ENCODE data around the gene FOXE3. TPM values are rescaled to one million over a fixed set of nuclear protein-coding genes. Genes with fewer than 3 reads are reported as not detected.

Gene FOXE3
- total RNA-seq, 1 donor from 2014 or later: not detected

DNA sequence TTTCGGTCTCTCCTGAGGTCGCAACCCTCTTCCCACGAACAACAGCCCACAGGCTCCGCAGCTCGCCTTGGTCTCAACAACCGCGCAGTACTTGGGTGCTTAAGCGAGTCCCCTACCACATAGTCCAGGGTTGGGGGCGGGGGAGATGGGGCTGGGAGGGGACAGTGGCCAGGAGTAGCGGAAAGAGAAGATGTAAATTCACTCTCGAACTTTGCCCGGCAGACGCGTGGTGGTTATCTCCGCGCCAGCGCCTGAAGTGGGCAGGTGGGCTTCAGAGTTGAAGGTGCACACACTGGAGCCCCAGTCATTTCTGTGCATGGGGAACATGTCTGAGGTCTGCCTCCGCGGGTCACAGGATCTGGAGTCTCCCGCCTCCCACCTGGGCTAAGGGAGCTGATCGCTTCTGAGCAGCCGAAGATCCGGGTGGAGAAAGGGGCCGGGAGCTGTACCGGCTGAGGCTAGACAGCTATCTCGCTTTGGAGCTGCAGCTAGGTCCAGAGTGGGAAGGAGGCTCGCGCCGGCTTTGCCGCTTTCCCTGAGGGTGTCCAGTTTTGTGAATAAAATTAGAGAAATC lies 17.5 kb downstream of the FOXE3 start:
- DNase-seq (ENCODE audit: low spot score): no peak
- no peak for ATAC-seq

DNA sequence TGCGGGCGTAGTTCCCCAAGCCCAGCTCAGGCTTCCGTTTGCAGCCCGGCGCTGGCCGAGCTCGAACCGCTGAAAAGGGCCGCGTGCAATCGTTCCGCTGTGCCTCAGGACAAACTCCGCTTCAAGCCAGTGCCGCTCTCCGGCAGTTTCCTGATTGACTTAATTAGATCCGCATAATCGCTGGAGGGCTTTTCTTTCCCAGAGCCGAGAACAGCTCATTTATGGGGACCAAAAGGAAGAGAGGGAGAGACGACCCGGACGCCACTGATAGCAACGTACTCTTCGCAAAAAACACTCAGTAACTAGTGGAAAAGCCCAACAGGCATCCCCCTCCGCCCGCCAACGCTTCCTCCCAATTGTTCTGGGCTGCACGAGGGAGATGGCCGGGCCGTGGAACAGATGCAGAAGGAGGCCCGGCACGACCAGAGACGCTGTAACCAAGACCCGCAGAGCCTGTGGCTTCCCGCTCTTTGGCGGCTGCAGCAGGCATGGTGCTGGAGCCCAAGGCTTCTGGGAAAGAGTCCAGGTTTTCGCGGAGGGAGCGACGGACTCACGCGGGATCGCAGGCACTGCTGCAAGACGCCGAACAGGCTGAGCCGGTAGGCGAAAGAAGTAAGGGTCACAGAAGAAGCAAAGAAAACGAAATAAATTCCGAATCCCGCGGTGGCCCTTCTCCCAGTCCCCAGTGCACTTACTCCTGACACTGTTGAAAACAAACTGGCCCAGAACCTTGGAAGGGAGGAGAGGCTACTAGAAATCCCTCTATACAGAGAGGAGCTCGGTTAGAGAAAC lies 18.2 kb downstream of the FOXE3 start:
- ATAC-seq (no peak), DNase-seq (ENCODE audit: low spot score) (no peak)

DNA sequence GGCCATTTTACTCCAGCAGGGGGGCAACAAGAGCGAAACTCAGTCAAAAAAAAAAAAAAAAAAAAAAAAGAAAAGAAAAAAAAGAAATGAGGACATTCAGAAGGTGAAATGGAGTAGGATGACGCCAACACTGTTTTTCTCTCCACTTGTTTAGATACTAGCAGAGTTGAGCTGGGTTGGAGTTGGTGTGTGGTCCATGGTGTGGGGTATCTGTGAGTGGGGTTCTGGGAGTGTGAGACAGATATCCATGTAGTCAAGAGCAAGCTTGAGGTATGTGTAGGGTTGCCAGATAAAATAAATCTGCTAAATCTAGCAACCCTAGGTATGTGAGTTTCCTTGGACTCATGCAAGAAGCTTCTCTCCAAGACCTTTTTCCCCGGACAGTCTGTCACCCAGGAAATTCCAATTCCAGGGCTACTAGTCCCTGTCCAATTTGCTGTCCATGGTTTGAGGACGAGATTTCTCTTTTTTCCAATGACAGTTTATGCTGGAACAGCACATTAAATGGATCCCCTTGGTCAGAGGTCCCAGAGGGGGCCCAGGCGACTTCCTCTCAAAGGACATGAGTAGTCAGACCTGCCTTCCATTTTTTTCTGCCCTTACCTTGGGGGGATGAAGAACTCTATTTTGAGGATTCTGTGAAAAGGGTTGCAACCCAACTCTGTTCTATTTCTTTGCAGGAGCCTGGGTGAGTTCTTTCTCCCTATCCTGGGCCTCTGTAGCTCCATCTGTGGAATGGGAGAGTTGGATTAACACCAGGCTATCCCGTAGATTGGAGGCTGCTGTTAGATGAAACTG lies 19.6 kb downstream of the FOXE3 start:
- ATAC-seq (no peak), DNase-seq (ENCODE audit: low spot score) (no peak)

DNA sequence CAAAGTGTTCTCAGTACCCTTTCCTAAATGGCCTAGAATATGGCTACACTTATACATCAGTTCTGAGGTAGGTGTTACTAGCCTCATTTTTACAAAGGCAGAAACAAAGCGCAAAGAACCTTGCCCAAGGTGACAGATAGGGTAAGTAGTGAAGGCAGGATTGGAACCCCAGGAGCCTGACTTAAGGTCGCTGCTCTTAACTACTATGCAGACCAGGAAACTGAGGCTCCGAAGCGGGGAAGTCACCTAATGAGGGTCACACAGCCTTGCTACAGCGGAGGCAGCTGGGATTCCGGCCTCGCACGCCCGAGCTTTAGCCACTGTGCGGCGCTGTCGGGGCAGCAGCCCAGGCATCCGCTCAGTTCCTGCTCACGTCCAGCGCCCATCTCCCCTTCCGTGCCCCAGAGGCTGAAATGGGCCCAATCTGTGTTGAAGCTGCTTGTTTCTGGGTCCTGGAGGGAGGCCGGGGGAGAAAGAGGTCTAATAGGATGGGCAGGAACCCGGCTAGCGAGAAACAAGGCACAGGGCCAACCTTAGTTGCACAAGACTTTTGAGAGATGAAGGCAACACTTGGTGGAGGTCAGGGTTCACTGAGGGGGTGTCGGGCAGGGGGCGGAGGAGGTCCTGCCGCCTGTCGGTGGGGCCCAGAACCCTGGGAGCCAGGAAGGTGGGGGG lies 20.4 kb downstream of the FOXE3 start:
- ATAC-seq: peak; percentile 55
- DNase-seq (ENCODE audit: low spot score): peak; percentile 80

DNA sequence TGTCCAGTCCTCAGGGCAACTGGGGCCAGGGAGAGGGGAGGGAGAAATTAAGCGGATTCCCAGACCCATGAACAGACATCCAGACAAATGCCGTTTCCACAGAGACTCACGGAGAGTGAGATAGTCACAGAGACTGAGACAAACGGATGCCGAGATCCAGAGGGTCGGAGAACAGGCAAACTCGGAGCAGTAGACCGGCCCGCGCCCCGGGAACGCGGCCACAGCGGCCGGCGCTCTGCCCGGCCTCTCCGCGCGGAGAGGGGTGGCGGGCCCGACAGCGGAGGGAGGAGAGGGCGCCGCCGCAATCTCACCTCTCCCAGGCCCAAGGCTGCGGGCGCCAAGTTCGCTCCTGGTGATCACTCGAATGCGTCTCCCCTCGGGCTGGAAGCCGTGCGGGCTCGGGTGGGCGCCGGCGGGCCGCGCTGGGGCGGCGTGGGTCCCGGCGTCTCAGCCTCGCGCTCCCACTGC lies 20.9 kb downstream of the FOXE3 start:
- ATAC-seq (peak; percentile 34), DNase-seq (ENCODE audit: low spot score) (no peak)

DNA sequence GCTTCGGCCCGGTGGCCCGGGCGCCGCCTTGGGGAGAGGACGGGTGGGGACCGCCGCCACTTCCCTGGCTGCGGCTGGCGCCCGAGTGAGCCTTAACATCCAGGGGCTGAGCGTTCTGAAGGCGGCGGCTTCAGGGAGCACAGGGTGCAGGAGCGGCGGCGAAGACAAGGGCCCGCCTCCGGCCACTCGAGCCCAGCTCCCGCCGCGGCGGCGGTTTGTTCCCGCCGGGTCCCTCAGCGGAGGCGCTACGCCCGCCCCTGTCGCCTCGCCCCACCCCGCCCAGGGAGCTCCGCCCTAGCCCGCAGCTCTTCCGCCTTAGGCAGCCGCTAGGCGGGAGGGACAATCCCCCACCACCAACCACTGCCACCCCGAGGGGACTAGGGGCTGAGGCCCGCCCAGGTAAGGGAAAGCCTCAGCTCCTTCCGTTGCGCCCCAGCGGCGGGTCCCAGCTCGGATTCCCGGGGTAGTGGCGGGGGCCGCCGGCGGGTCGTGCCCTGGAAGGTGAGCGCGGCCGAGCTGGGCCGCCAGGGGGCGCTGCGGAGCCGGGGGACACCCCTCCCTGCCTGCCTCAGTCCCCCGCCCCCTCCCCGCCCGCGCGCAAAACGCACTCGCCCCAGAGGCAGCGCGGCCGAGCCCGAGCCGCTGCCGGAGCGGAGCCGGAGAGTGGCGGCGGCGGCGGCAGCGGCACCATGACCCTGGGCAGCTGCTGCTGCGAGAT lies 21.5 kb downstream of the FOXE3 start, which contains the start of gene FOXD2:
Gene FOXD2 (plus strand): TSS at position 598 of the 718 bp plus-strand sequence. CDS start 92 bp downstream, at position 690.
- peak; percentile 89 for ATAC-seq
- peak; percentile 91 for DNase-seq (ENCODE audit: low spot score)

DNA sequence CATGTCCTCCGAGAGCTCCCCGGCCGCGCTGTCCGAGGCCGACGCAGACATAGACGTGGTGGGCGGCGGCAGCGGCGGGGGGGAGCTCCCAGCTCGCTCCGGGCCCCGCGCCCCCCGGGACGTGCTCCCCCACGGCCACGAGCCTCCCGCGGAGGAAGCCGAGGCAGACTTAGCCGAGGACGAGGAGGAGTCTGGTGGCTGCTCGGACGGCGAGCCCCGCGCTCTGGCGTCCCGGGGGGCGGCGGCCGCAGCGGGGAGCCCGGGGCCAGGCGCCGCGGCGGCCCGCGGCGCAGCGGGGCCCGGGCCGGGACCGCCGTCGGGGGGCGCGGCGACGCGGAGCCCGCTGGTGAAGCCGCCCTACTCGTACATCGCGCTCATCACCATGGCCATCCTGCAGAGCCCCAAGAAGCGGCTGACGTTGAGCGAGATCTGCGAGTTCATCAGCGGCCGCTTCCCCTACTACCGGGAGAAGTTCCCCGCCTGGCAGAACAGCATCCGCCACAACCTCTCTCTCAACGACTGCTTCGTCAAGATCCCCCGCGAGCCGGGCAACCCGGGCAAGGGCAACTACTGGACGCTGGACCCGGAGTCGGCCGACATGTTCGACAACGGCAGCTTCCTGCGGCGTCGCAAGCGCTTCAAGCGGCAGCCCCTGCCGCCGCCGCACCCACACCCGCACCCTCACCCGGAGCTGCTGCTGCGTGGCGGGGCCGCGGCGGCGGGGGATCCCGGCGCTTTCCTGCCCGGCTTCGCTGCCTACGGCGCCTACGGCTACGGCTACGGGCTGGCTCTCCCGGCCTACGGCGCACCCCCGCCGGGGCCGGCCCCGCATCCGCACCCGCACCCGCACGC lies 22.3 kb downstream of the FOXE3 start:
- DNase-seq (ENCODE audit: low spot score) (no peak), ATAC-seq (no peak)

DNA sequence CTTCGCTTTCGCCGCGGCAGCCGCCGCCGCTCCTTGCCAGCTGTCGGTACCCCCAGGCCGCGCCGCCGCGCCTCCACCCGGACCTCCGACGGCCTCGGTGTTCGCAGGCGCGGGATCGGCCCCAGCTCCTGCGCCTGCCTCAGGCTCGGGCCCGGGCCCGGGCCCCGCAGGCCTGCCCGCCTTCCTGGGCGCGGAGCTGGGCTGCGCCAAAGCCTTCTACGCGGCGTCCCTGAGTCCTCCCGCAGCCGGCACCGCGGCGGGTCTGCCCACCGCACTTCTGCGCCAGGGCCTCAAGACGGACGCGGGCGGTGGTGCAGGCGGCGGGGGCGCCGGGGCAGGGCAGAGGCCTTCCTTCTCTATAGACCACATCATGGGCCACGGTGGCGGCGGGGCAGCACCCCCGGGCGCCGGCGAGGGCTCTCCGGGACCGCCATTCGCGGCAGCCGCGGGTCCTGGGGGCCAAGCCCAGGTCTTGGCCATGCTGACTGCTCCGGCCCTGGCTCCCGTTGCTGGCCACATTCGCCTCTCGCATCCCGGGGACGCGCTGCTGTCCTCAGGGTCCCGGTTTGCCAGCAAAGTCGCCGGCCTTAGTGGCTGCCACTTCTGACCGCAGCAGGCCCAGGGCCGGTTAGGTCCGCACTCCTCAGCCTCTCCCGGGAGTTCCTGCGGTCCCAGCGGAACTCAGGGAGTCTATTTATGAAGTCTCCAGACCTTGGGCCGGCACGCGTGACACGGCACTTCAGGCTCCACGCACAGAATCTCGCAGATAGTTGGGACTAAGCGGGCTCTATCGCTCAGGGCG lies 23.1 kb downstream of the FOXE3 start:
- ATAC-seq (no peak), DNase-seq (ENCODE audit: low spot score) (no peak)

DNA sequence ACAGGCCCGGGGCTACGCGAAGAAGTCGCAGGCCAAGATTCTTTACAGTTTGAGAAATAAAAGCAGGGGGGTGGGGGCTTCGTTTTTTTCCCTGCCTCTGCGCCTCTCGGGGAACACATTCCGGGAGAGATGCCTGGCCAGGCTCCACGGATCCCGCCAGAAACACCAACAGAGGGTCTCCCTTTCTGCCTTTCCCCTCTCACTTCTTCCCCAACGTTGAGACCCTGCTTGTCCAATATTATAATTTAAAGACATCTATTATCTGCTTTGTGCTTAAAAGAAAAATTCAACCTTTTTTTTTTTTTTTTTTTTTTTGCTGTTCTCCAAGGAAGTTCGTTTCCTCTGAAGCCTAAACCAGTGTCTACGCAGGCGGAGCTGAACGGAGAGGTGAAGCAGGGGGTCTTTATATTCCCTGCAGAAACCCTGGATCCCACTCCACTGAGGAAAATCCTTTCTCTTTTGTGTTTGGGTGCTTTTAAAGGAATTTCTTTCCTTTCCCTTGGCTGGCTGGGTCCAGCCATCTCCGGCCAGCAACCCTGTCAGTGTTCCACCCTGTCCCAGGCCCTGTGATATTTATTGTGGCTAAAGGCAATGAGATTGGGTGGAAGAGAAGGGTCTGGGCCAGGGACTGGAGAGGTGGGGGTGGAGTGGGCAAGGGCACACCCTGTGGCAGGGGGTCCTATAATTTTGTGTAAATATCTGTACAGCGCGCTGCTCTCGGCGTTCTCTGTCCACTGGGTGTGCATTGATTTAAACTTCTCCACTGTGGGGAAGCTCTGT lies 23.9 kb downstream of the FOXE3 start:
- no peak for ATAC-seq

DNA sequence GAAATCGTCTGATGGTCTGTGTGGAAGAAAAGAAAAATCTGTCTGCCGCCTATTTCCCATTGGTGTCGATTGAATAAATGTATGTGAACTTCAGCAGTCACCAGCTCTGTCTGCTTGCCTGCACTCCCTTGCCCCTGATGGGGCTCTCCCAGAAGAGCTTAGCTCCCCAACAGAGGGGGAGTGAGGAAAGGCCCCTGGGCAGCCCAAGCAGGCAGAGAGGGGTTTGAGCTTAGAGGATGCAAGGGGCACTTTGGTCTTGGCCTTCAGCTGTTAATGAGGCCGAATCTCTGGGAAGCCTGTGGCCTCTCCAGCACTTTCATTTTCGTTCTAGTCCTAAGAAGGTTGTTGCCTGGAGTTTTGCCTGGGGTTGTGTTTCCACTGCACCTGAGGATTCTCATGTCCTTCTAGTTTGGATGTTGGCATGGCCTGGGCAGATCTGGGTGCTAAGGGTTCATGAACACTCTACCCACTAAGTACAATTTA lies 24.6 kb downstream of the FOXE3 start:
- ATAC-seq: no peak

More for the DNA sequence above, 23.9 kb downstream of the FOXE3 start:
- no peak for DNase-seq (ENCODE audit: low spot score)

DNA sequence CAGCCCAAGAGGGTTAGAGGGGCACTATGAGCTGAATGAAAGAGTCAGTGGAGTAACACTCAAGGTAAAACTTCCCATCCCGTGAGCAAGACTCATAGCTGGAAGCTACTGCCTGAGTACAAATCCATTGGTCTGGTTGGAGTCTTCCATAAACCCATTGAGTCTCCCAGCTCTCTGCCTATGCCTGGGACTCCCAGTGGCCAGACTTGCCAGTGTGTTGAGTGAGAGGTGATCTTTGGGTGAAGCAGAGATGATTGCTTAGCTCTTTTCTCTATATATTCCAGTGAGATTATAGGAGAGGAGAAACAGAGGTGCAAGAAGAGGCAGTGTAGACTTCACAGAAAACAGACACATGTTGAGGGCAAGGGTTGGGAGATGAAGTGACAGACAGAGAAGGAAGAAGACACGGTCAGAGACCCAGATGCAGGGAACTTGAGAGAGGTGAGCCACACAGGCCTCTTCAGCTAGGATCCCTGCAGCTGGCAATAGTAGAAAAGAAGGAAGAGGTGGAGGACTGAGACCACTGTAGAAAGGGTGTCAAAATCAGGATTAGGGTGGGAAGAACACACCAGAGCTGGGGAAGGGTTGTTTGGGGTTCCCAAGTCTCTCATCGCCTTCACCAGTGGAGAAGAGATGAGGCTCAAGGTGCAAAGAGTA lies 25.5 kb downstream of the FOXE3 start:
- ATAC-seq: no peak
- no peak for DNase-seq (ENCODE audit: low spot score)

More for the DNA sequence above, 24.6 kb downstream of the FOXE3 start:
- DNase-seq (ENCODE audit: low spot score): no peak

DNA sequence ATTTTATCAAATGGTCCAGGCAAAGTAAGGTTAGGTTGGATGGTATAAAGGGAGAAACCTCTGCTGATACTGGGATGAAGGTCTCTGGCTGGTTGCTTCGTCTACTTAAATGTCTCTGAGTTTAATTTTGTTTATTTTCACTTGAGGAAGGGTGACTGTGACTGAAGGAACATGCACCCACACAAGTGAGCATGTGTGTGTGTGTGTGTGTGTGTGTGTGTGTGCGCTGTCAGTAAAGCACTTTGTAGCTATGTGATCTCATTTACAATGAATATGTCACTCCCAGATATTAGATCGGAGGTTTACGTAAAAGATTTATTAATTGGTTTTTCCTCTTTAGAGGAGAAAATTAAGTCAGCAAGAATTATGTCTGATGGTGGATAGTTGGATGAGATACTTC lies 26.1 kb downstream of the FOXE3 start:
- ATAC-seq: no peak
- DNase-seq (ENCODE audit: low spot score): no peak

DNA sequence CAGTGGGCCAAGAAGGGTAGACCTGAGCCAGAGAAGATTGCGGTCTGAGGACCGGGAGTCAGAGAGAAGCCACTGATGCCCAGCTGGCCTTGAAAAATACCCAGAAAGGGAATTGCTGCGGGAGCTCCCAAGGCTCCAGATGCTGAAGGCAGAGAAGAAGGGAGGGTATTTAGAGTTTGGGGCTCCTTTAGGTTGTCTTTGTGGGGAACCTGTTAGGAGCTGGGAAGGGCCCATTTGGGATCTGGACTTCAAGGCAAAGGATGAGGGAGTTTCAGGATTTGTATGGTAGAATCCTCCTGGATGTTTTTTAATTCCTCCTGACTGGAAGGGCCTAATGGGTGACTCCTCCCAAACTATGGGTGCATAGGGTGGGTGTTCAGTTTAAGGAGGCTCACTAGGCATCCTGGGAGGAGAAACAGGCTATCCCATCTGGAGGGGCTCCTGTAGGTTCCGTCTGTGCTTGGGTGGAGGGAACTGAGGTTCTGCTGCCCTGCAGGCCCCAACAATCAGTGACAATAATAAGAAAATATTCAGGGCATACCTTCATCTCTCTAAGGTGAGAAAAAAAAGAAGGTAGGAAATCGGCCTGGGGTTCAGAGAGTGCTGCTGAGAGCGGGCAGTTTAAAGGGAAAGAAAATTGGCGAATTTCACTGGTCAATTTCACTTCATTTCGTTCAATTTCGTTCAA lies 26.9 kb downstream of the FOXE3 start:
- ATAC-seq: no peak
- DNase-seq (ENCODE audit: low spot score): no peak

DNA sequence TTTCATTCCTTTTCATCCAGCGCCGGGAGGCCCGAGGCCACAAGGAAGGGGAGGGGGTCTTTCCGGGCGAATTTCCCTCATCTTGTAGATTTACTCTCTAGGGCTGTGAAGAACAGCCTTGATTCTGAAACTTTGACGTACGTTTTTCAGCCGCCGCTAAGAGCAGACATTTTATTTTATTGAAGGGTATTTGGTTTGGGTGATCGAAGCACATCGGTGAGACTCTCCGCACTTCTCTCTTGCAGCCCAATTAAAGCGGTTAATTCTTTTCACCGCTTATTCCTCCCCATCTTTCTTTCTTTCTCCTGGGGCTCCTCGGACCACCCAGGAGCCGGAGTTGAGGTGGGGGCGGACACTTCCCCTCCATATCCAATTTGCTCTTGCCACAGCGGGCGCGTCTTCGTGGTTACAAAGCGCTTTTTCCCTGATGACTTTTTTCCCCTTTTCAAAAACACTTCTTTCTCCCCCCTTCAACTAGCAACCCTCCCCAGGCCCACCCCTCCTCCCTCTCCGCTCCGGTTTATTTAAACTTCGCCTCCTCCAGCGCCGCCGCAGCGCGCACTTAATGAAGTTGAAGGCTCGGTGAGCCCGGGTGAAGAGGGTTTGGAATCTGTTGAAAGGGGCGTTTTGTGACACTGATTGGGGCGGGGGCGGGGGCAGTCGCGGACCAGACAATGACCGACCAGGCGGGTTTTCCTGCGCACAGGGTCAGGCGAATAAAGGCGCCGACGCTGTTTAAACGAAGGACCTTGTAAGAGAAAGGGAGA lies 27.6 kb downstream of the FOXE3 start:
- no peak for DNase-seq (ENCODE audit: low spot score)
- ATAC-seq: no peak

DNA sequence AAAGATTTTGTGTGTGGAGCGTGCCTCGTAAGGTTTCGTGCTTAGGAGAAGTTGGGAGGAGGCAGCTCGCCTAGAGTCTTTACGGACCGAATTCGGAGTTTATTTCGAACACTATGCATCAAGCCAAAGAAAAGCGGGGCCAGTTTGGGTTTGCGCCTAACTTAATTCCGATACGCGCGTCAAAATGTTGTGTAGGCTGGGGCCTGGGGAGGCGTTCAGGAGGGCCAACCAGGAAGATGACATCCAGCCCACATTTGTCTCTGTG lies 28.1 kb downstream of the FOXE3 start:
- DNase-seq (ENCODE audit: low spot score) (no peak), ATAC-seq (no peak)
